Right ventricle myocardium superior (tissue), 1 donor: ENCODE data around the gene ZNF74. TPM values are rescaled to one million over a fixed set of nuclear protein-coding genes. Genes with fewer than 3 reads are reported as not detected.
A peak's percentile ranks its signal among the peaks of the same experiment; 100 is the strongest.

Experiments
- ATAC-seq: fragments of 200-7000 bp; cut with Tn5 transposase; one replicate; pipeline ENCODE4 v1.9.1; 2020; ENCODE audit warnings: mild to moderate bottlenecking; ENCODE audit not compliant: poor library complexity
- DNase-seq: peaks from one replicate; pipeline ENCODE4 v3.0.0-alpha.2; 2020
- intact Hi-C: fragments of 100-400 bp; cut with DNase I; formaldehyde crosslinking; loops from one replicate; pipeline ENCODE4 v1.11.2; 2022
- total RNA-seq: library from RNA; stranded (reverse); fragmentation: NEBNext Ultra II Directional; extraction: Animal tissue kit (Norgen Biotek cat#: 25700); gene quantifications from one replicate; pipeline ENCODE4 v1.2.1, GENCODE V29; 2021
- donor health status: DM: no; HTN: yes; CAD: no; lungs with severe emphysema.

Gene ZNF74
- total RNA-seq, 1 donor from 2014 or later = 5.9 TPM

- ATAC-seq = peak; percentile 39
Measured at GRCh38 chr22:20436307-20436767, 42.4 kb downstream of the ZNF74 start.

GRCh38 chr22:20436768-20437612, 43.0 kb downstream of the ZNF74 start:
- DNase-seq = no peak
- ATAC-seq = peak; percentile 7
- intact Hi-C loops = no loop called here

More at GRCh38 chr22:20436307-20436767, 42.4 kb downstream of the ZNF74 start:
- DNase-seq = peak; percentile 60
- intact Hi-C loops = no loop called here

- DNase-seq = peak; percentile 74
- ATAC-seq = peak; percentile 73
- intact Hi-C loops = no loop called here
Measured at GRCh38 chr22:20437613-20438426, 43.9 kb downstream of the ZNF74 start, which contains the start of gene SCARF2. Gene SCARF2, minus strand, starts transcription at chr22:20437825. Its CDS starts 71 bp downstream, at chr22:20437754.

- ATAC-seq (no peak), DNase-seq (no peak)
- intact Hi-C loops = no loop called here
Measured at GRCh38 chr22:20438427-20438677, 44.4 kb downstream of the ZNF74 start.

- intact Hi-C loops = no loop called here
- DNase-seq = peak; percentile 51
- ATAC-seq = peak; percentile 30
Measured at GRCh38 chr22:20438678-20439492, 44.9 kb downstream of the ZNF74 start.

GRCh38 chr22:20439556-20439927, 45.6 kb downstream of the ZNF74 start:
- ATAC-seq (no peak), DNase-seq (no peak)
- intact Hi-C loops = no loop called here

GRCh38 chr22:20439928-20440575, 46.1 kb downstream of the ZNF74 start:
- intact Hi-C loops = no loop called here
- DNase-seq (no peak), ATAC-seq (no peak)

- no peak for ATAC-seq
- intact Hi-C loops = no loop called here
- no peak for DNase-seq
Measured at GRCh38 chr22:20440637-20441591, 47.0 kb downstream of the ZNF74 start.

- intact Hi-C loops = no loop called here
- peak; percentile 13 for ATAC-seq
- no peak for DNase-seq
Measured at GRCh38 chr22:20441631-20442484, 47.9 kb downstream of the ZNF74 start.

GRCh38 chr22:20442485-20443284, 48.7 kb downstream of the ZNF74 start:
- DNase-seq = no peak
- ATAC-seq = no peak
- intact Hi-C loops = no loop called here

GRCh38 chr22:20444325-20444724, 50.4 kb downstream of the ZNF74 start:
- ATAC-seq (no peak), DNase-seq (no peak)
- intact Hi-C loops = no loop called here

GRCh38 chr22:20446383-20446970, 52.5 kb downstream of the ZNF74 start:
- ATAC-seq (no peak), DNase-seq (no peak)
- intact Hi-C loops = no loop called here

- intact Hi-C loops = no loop called here
- DNase-seq (no peak), ATAC-seq (no peak)
Measured at GRCh38 chr22:20448630-20449029, 54.7 kb downstream of the ZNF74 start.

- DNase-seq (no peak), ATAC-seq (no peak)
- intact Hi-C loops = no loop called here
Measured at GRCh38 chr22:20449819-20450550, 56.0 kb downstream of the ZNF74 start.

GRCh38 chr22:20450551-20450906, 56.6 kb downstream of the ZNF74 start:
- ATAC-seq = no peak
- intact Hi-C loops = no loop called here
- DNase-seq = no peak
